GM12865 (cell line): ENCODE results near the gene TMEM215.

Experiments used
- DNase-seq: peaks from one replicate; pipeline ENCODE4 v3.0.0; 2010; ENCODE audit warnings: low read depth
- H3K4me3 ChIP-seq: 2 replicates; pipeline ENCODE4 v1.5.1; 2011; ENCODE audit warnings: mild to moderate bottlenecking, low read depth, low read length, control low read depth
- TF ChIP-seq, protein P1 (sequence below): IDR thresholded peaks from 2 replicates; pipeline ENCODE4 v1.5.1; 2011; ENCODE audit warnings: low read length, control low read depth, low read depth, inconsistent platforms; ENCODE audit not compliant: insufficient read depth; ENCODE audit errors: missing control alignments

TMEM215 gene

DNA sequence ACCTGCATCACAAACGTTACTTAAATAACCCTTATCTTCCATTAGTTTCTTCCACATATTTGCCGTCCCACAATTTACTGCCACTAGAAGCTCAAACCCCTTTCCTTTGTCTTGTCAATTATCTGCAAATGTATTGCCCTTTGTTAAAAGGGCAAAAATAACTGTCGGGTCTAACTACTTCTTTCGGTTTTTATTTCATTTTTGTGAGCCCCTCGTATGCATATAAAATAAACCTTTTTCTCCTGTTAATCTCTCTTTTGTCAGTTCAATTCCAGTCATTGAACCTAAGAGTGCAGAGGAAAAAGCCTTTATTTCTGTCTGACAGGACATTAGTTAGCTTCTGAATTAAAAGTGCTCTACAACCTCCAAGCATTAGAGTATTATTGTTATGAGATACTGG is 45.5 kb downstream of the TMEM215 start:
- TF ChIP-seq, protein P1, sequence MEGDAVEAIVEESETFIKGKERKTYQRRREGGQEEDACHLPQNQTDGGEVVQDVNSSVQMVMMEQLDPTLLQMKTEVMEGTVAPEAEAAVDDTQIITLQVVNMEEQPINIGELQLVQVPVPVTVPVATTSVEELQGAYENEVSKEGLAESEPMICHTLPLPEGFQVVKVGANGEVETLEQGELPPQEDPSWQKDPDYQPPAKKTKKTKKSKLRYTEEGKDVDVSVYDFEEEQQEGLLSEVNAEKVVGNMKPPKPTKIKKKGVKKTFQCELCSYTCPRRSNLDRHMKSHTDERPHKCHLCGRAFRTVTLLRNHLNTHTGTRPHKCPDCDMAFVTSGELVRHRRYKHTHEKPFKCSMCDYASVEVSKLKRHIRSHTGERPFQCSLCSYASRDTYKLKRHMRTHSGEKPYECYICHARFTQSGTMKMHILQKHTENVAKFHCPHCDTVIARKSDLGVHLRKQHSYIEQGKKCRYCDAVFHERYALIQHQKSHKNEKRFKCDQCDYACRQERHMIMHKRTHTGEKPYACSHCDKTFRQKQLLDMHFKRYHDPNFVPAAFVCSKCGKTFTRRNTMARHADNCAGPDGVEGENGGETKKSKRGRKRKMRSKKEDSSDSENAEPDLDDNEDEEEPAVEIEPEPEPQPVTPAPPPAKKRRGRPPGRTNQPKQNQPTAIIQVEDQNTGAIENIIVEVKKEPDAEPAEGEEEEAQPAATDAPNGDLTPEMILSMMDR: no peak
- H3K4me3 ChIP-seq: no peak overlapping the region
- DNase-seq: no peak

DNA sequence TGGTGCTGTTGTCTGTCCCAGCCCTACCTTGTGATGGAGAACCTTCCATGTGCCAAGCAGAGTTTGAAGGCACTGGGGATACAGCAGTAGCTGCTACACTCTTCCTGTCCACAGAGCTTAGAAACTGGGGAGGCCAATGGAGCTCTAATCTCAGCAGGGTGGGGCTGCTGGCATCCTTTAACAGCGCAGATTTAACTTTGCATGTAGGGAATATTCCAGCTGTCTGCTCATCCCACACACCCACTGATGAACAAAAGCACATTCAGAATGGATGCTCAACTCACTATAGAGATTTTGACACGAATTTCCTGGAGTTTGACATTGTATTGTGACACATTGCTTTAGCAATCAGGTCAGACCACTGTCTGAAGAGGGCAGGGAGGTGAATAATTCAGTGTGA is 49.0 kb downstream of the TMEM215 start:
- no peak for DNase-seq

More for the DNA sequence above, 49.0 kb downstream of the TMEM215 start:
- no peak overlapping the region for H3K4me3 ChIP-seq
- TF ChIP-seq, protein P1: no peak
